ENCODE data around the gene VIPAS39. TPM values are rescaled to one million over a fixed set of nuclear protein-coding genes. Genes with fewer than 3 reads are reported as not detected.

The VIPAS39 gene
- total RNA-seq, 1 experiment from 2014 or later, result 18.5 TPM

- Mint-ChIP-seq H3K36me3 (ENCODE audit: insufficient read depth in 1 of 3, low read depth in 3 of 3) (no peaks in the 10 kb centered on the region), H3K4me1 (peaks cover 0 to 4% of the 10 kb centered on the region in 2 experiments; a peak in 1 of 4 replicates), H3K4me3 (no peak overlapping the region), H3K27me3 (ENCODE audit: low read depth) (no peaks in the 10 kb centered on the region), H3K27ac (no peak overlapping the region), H3K9me3 (no peaks in the 10 kb centered on the region)
- Histone ChIP-seq H2AK5ac (ENCODE audit: insufficient read length, low read length) (no peak overlapping the region), H4K8ac (replicated peaks; ENCODE audit: insufficient read length, low read depth, low read length) (no peak overlapping the region), H3K27me3 (ENCODE audit: insufficient read depth, low read length) (no peaks in the 10 kb centered on the region), H4K5ac (ENCODE audit: insufficient read length, low read depth, low read length) (no peak overlapping the region), H3K79me2 (ENCODE audit: insufficient read depth, low read length) (no peaks in the 10 kb centered on the region), H2AFZ (ENCODE audit: low read length) (no peak overlapping the region), H4K20me1 (ENCODE audit: control insufficient read depth, insufficient read depth, insufficient read length) (no peaks in the 10 kb centered on the region), H3K9me3 (ENCODE audit: control insufficient read depth, low read depth, low read length) (no peaks in the 10 kb centered on the region), H3K79me1 (ENCODE audit: insufficient read depth, low read depth, low read length, poor library complexity, severe bottlenecking) (no peaks in the 10 kb centered on the region), H2BK120ac (ENCODE audit: low read depth, low read length, poor library complexity, severe bottlenecking) (no peak overlapping the region), H2BK12ac (ENCODE audit: insufficient read length, low read depth, low read length) (no peak overlapping the region), H3K56ac (ENCODE audit: insufficient read length, low read depth, low read length) (no peak overlapping the region), H2BK5ac (ENCODE audit: insufficient read length, low read length) (no peak overlapping the region), H3K18ac (ENCODE audit: insufficient read length, low read depth, low read length) (no peak overlapping the region), H3K4ac (ENCODE audit: low read depth, low read length) (no peak overlapping the region), H4K91ac (ENCODE audit: insufficient read length, low read depth, low read length) (no peak overlapping the region), H3K14ac (ENCODE audit: insufficient read depth, low read length) (no peak overlapping the region), H2BK20ac (ENCODE audit: low read depth, low read length, poor library complexity, severe bottlenecking) (no peak overlapping the region), H3K4me2 (ENCODE audit: insufficient read depth, insufficient read length, low read length) (no peak overlapping the region), H3K23ac (ENCODE audit: insufficient read length, low read depth, low read length) (no peak overlapping the region), H3K23me2 (ENCODE audit: insufficient read length, low read depth, low read length, poor library complexity, severe bottlenecking) (no peaks in the 10 kb centered on the region), H3K27ac (ENCODE audit: insufficient read length, low read depth, low read length) (no peak overlapping the region), H3T11ph (ENCODE audit: low read length) (no peak overlapping the region), H3K4me1 (ENCODE audit: insufficient read depth, low read length) (no peaks in the 10 kb centered on the region), H2BK15ac (ENCODE audit: low read depth, low read length) (no peak overlapping the region), H3K9ac (ENCODE audit: extremely low read depth, insufficient read length, low read length) (no peak overlapping the region)
- TF ChIP-seq, protein P1, sequence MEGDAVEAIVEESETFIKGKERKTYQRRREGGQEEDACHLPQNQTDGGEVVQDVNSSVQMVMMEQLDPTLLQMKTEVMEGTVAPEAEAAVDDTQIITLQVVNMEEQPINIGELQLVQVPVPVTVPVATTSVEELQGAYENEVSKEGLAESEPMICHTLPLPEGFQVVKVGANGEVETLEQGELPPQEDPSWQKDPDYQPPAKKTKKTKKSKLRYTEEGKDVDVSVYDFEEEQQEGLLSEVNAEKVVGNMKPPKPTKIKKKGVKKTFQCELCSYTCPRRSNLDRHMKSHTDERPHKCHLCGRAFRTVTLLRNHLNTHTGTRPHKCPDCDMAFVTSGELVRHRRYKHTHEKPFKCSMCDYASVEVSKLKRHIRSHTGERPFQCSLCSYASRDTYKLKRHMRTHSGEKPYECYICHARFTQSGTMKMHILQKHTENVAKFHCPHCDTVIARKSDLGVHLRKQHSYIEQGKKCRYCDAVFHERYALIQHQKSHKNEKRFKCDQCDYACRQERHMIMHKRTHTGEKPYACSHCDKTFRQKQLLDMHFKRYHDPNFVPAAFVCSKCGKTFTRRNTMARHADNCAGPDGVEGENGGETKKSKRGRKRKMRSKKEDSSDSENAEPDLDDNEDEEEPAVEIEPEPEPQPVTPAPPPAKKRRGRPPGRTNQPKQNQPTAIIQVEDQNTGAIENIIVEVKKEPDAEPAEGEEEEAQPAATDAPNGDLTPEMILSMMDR (conservative IDR thresholded peaks at IDR 0.05), result no peak
- no peak for DNase-seq
- WGBS (ENCODE audit: extremely low coverage, insufficient read length, low lambda C conversion rate), result no CpG with 5 or more reads among the region's 3 CpGs
Observed at GRCh38 chr14:77406086-77406485, 51.3 kb downstream of the VIPAS39 start.
